Right hindlimb (tissue), 1 donor: ENCODE measurements around the gene ZSCAN21.

Source experiments
- DNase-seq: peaks from one replicate; pipeline ENCODE4 v3.0.0-alpha.2; 2018

ZSCAN21 gene

DNA sequence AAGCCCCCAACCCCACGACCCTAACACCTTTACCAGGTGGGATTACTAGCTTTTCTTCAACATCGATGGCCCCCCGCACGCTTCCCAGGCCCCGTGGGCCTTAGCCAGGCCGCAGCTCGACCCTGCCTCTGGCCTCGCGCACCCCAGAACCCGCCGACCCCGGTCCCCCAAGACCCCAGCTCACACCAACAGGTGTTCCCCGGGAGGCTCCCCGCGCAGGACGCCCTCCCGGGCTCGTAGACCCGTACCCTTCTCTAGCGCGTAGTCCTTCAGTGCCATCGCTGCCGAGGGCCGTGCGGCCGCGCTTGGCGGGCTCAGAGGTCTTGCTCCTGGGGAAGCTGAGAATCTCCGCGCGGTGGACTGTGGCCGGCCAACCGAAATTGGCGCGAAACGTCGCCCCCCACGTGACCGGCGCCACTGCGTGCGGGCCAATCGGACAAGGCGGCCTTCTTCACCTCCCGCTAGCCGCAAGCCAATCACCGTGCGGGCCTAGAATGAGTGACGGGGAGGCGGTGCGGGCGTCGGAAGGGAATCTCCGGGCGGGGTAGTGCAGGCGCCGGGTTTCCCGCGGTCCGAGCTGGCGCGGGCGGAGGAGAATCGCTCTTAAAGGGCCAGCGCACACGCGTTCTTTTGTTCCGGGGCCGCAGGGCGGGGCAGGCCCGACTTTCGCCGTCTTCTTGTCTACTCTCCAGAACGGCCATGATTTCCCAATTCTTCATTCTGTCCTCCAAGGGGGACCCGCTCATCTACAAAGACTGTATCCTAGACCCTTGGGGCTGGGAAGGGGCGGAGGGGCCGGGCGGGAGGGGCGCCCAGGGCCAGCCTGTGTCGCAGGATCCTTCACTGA lies 51.7 kb downstream of the ZSCAN21 start, which contains the start of the genes AP4M1 and MCM7:
AP4M1 (plus strand) TSS at position 628 of the 847 bp plus-strand sequence; CDS start at position 700, 72 bp downstream.
MCM7 (minus strand) TSS at position 382 of the 847 bp plus-strand sequence; CDS start at position 279, 103 bp downstream.
- DNase-seq = peak; percentile 99

DNA sequence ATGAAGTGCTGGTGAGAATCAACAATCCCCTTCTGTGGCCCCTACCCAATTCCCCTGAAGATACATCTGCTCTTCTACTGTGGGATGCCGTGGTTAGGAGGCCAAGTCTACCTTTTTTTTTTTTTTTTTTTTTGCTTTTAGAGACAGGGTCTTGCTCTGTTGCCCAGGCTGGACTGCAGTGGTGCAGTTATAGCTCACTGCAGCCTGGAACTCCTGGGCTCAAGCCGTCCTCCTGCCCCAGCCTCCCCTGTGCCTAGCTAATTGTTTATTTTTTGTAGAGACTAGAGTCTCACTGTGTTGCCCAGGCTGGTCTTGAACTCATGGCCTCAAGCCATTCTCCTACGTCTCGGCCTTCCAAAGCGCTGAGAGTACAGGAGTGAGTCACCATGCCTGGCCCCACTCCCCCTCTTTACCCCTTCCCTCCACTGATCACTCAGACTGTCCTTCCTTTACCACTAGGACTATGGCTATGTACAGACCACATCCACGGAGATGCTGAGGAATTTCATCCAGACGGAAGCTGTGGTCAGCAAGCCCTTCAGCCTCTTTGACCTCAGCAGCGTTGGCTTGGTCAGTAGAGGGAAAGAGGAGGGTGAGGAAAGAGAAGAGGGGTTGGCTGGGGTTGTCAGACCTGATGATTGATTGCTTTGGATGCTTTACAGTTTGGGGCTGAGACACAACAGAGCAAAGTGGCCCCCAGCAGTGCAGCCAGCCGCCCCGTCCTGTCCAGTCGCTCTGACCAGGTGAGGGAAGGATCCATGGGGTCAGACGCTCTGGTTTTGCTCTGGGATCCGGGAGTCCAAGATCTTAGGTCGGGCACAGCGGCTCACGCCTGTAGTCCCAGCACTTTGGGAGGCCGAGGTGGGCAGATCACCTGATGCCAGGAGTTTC lies 53.6 kb downstream of the ZSCAN21 start:
- no peak for DNase-seq

DNA sequence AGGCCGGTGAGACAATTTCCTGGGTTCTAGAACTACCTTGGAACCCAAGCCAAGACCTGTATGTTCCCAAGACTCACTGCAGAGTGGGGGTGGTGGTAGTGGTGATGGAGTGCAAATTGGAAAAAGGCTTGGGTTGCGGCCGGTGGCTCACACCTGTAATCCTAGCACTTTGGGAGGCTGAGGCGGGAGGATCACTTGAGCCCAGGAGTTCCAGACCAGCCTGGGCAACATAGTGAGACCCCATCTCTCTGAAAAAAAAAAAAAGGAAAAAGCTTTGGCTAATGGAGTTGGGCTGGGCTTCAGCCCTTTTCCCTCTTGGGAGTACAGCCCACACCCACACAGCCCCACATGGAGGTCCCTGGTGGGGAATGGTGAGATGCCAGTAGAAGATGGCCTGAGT lies 56.0 kb downstream of the ZSCAN21 start:
- no peak for DNase-seq

DNA sequence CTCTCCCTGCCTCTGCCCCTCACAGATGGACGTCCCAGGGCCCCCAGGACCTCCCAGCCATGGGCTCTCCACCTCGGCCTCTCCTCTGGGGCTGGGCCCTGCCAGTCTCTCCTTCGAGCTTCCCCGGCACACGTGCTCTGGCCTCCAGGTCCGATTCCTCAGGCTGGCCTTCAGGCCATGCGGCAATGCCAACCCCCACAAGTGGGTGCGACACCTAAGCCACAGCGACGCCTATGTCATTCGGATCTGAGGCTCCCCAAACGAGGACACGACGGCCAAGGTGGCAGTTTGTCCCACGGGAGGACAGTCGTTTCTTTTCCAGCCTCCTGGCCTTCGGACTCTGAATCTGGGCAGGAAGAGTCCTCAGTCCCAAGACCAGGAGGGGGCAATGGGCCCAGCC lies 57.1 kb downstream of the ZSCAN21 start:
- no peak for DNase-seq

DNA sequence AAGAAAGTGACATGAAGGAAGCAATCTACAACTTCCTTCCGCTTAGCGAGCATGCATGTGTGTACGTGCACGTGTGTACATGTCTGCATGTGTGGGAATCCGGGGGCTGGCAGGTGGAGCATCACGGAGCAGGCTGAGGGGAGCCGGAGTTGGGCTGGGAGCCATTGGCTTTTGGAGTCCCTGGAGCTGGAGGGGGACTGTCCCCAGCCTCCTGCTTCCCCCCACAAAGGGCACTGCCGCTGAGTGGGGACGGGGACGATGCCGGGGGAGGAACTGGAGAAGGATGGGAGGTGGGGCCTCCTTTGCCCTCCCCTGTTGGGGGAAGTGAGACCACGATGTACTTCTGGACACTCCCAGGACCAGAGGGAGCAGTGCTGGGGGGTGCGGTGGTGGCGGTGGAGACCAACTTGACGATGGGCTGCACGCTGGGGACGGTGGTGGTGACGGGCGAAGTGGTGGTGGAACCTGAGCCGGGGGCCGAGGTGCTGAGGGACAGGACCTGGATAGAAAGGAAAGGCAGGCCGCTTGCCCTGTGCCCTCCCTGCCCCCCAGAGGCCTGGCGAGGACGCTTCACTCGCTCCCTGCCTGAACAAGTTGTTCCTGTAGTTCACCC lies 57.7 kb downstream of the ZSCAN21 start:
- no peak for DNase-seq

DNA sequence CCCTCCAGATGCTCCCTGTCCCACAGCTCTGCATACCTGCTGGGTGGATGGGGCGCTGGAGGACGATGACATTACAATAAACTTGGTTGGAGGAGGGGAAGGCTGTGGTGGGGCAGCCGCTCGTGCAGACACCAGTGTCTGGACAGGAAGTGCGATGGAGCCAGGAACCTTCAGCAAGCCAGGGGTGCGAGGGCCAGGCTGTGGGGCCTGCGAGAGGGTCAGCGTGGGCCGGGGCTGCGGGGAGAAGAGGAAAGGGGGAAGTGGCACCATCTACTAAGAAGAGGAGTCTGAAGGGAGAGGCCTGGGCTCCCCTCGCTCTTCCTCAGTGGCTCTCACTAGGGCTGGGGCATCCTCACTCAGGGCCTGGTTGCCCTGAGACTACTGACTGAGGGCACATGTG lies 58.3 kb downstream of the ZSCAN21 start:
- no peak for DNase-seq

DNA sequence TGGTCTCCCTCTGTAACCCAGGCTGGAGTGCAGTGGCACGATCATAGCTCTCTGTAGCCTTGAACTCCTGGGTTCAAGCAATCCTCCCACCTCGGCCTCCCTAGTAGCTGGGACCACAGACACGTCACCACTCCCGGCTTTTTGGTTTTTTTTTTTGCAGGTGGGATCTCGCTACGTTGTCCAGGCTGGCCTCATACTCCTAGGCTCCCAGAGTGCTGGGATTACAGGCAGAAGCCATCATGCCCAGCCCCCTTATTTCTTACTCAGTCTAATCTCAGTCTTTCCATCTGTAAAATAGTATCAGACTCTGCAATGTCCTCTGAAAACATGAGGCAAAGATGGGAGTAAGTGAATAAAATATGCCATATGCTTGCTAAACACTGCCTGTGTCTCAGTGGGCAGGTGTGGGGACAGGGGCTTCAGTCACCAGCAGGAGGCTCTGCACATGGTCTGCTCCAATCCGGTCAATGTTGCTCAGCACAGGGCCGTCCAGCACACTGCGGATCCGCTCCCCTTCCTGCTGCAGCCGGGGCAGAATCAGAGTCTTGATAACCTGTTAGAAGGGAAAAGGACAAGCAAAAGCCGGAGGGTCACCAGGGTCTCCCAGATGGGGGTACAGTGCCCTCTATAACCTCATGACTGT lies 60.1 kb downstream of the ZSCAN21 start:
- no peak for DNase-seq

DNA sequence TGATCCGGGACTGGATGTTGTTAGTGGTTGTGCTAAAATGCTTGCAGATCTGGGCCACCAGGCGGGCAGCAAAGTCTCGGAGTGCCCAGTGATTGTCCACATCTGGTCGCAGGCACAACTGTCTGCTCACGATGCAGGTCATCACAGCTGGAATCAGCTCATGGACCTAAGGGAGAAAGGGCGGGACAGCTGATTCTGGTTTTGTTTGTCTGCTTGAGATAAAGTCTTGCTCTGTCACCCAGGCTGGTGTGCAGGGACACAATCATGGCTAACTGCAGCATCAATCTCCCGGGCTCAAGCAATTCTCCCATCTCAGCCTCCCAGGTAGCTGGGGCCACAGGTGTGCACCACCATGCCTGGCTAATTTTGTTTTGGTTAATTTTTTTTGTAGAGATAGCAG lies 61.6 kb downstream of the ZSCAN21 start:
- DNase-seq = no peak

DNA sequence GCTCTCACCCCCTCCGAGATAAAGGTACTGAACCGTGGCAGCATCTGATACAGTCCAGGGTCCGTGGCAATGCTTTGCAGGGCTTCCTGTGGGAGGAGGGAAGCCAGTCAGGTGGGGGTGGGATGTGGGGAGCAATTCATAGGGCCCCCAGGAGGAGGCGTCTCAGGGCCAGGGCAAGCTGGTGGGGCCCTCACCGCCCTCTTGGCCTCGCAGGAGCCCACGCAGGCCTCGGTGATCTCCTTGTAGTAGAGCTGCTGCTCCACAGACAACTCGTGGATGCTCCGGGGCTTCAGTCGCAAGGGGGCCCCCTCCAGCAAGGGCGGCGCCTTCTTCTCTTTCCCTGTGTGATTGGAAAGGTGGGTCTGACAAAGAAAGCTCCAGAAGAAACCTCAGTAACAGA lies 62.3 kb downstream of the ZSCAN21 start:
- DNase-seq = no peak
